Measurements from ENCODE around the gene APBA1. TPM values are rescaled to one million over a fixed set of nuclear protein-coding genes. Genes with fewer than 3 reads are reported as not detected.

The APBA1 gene
- total and polyA plus RNA-seq, 2 donors (not counting 3 experiments of a cell fraction or from before 2014, with no cell fraction given) = 6.1 to 11.3 TPM

DNA sequence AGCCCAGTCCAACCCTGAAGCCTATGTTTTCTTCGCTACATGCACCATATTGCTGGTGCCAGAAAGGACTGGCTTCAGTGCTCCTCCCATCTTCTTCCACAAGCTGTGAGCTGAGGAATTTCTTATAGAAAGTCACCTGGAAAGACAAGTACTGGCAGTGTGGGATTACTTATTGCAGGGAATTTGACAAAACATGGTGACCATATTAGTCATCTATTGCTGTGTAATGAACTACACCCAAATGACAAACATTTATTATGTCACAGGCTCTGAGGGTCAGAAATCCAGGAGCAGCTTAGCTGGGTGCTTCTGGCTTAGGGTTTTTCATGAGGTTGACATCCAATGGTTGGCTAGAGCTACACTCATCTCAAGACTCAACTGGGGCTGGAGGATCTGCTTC is 271.7 kb downstream of the APBA1 start:
- H3K9me3 ChIP-seq (replicated peaks; ENCODE audit: control insufficient read depth, insufficient read depth, low read length) = no peaks in the 10 kb centered on the region
- intact Hi-C loops (cut with micrococcal nuclease) = no loop called here
- no peak overlapping the region for H3K4me2 ChIP-seq (ENCODE audit: insufficient read depth, low read length)
- H4K20me1 ChIP-seq (replicated peaks; ENCODE audit: control insufficient read depth, extremely low read depth, insufficient read depth, low read length) = no peaks in the 10 kb centered on the region
- H3K4me1 ChIP-seq (ENCODE audit: control insufficient read depth, extremely low read depth, insufficient read depth, low read length) = no peaks in the 10 kb centered on the region
- H3K27me3 ChIP-seq (ENCODE audit: control insufficient read depth in 2 of 2, insufficient read depth in 2 of 2, low read length in 2 of 2) = peaks cover 0 to 7% of the 10 kb centered on the region in 2 experiments
- no peak overlapping the region for H3K27ac ChIP-seq (ENCODE audit: insufficient read depth, low read depth, low read length)
- no TSS peak for BruUV-seq (replicated peaks)
- dilution Hi-C loops (cut with MboI; ENCODE audit: extremely low pct_ligation_motif_present, low sequenced_read_pairs) = no loop called here
- DNase-seq (ENCODE audit: low read depth, low spot score) = no peak
- no peak overlapping the region for H2AFZ ChIP-seq (ENCODE audit: low read depth, low read length)
- H3K36me3 ChIP-seq (ENCODE audit: control insufficient read depth in 2 of 2, extremely low read depth in 1 of 2, insufficient read depth in 2 of 2, low read length in 2 of 2) = no peaks in the 10 kb centered on the region
- H3K9ac ChIP-seq (replicated peaks; ENCODE audit: extremely low read depth, insufficient read depth, low read length) = no peak overlapping the region
- POLR2A ChIA-PET = no interaction called here
- CTCF ChIA-PET = interaction anchor here (1.1 to 1.2 kb wide), 2 partner anchors 12 to 22 kb away, joined by 3 to 4 read pairs; no protein-coding TSS in a partner anchor
- no peaks in the 10 kb centered on the region for H3K79me2 ChIP-seq (ENCODE audit: control insufficient read depth, insufficient read depth, low read length)
- TF ChIP-seq GATA2 (IDR thresholded peaks at IDR 0.05; ENCODE audit: insufficient read depth, insufficient read length, low read depth, low read length) = no peak
- TF ChIP-seq POLR2AphosphoS5 (IDR thresholded peaks at IDR 0.05; ENCODE audit: insufficient read depth, low read depth, low read length) = no peak
- TF ChIP-seq MYC (IDR thresholded peaks at IDR 0.05; ENCODE audit: low read depth, low read length) = no peak
- no peak for TF ChIP-seq FOS (IDR thresholded peaks at IDR 0.05; ENCODE audit: borderline replicate concordance, insufficient read depth, low read length)
- TF ChIP-seq EZH2 (IDR thresholded peaks at IDR 0.05; ENCODE audit: borderline replicate concordance, low read depth, low read length, severe bottlenecking) = no peak
- no peak for TF ChIP-seq POLR2A (IDR thresholded peaks at IDR 0.05; ENCODE audit: low read depth, low read length)
- TF ChIP-seq, protein P1, sequence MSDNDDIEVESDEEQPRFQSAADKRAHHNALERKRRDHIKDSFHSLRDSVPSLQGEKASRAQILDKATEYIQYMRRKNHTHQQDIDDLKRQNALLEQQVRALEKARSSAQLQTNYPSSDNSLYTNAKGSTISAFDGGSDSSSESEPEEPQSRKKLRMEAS (IDR thresholded peaks at IDR 0.05; ENCODE audit: insufficient read depth, insufficient read length) = no peak
- TF ChIP-seq, protein P2, sequence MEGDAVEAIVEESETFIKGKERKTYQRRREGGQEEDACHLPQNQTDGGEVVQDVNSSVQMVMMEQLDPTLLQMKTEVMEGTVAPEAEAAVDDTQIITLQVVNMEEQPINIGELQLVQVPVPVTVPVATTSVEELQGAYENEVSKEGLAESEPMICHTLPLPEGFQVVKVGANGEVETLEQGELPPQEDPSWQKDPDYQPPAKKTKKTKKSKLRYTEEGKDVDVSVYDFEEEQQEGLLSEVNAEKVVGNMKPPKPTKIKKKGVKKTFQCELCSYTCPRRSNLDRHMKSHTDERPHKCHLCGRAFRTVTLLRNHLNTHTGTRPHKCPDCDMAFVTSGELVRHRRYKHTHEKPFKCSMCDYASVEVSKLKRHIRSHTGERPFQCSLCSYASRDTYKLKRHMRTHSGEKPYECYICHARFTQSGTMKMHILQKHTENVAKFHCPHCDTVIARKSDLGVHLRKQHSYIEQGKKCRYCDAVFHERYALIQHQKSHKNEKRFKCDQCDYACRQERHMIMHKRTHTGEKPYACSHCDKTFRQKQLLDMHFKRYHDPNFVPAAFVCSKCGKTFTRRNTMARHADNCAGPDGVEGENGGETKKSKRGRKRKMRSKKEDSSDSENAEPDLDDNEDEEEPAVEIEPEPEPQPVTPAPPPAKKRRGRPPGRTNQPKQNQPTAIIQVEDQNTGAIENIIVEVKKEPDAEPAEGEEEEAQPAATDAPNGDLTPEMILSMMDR (IDR thresholded peaks at IDR 0.05; ENCODE audit: extremely low read depth in 1 of 2, insufficient read depth in 1 of 2, low read depth in 1 of 2, low read length in 2 of 2) = no peak
- no peak for TF ChIP-seq JUN (IDR thresholded peaks at IDR 0.05; ENCODE audit: borderline replicate concordance, insufficient read depth, insufficient read length, low read depth)
- no peak overlapping the region for H3K4me3 ChIP-seq (replicated peaks in 1 of 3; ENCODE audit: insufficient read depth in 1 of 3, low read depth in 1 of 3, low read length in 3 of 3)
- no peaks in the 10 kb centered on the region for H3K9me1 ChIP-seq (replicated peaks; ENCODE audit: control insufficient read depth, extremely low read depth, insufficient read depth, low read length)
- FAIRE-seq = no peak
